H1 (cell line): Measurements from ENCODE around the gene SLCO2A1. TPM values are rescaled to one million over a fixed set of nuclear protein-coding genes. Genes with fewer than 3 reads are reported as not detected.

Source experiments
- CTCF ChIA-PET: fragments of 300-600 bp; sonication (Branson Sonifier 250); formaldehyde crosslinking; loops from one replicate; lab custom pipeline; 2021; ENCODE audit not compliant: partially characterized antibody; lab: Charles Lee
- POLR2A ChIA-PET: fragments of 300-600 bp; sonication (Branson Sonifier 250); formaldehyde crosslinking; loops from one replicate; lab custom pipeline; 2021; ENCODE audit warnings: inconsistent platforms; ENCODE audit not compliant: partially characterized antibody; lab: Charles Lee
- DNase-seq, 2 experiments: peaks; one replicate each; pipeline versions ENCODE4 v3.0.0 to v3.0.0-alpha.2; 2010 to 2022; ENCODE audit warnings: low spot score in 2 of 2, low read depth in 1 of 2, mixed read lengths in 1 of 2
- FAIRE-seq: peaks from 2 replicates; lab custom pipeline; 2011; peaks lifted over from hg19 to GRCh38; lab: Jason Lieb, UNC
- H2AFZ ChIP-seq: 2 replicates; pipeline ENCODE4 v1.8.1; 2012; ENCODE audit warnings: low read length, inconsistent platforms
- H2AK5ac ChIP-seq: 2 replicates; pipeline ENCODE4 v1.6.1; 2013; ENCODE audit warnings: low read depth, low read length
- H2BK120ac ChIP-seq: replicated peaks from 2 replicates; pipeline ENCODE3; 2013; ENCODE audit warnings: low read depth, low read length, inconsistent platforms
- H2BK12ac ChIP-seq: 2 replicates; pipeline ENCODE4 v1.6.1; 2013; ENCODE audit warnings: low read depth, low read length
- H2BK15ac ChIP-seq: 2 replicates; pipeline ENCODE4 v1.6.1; 2013; ENCODE audit warnings: low read length
- H2BK20ac ChIP-seq: 2 replicates; pipeline ENCODE4 v1.6.1; 2013; ENCODE audit warnings: low read length
- H2BK5ac ChIP-seq: 2 replicates; pipeline ENCODE4 v1.6.1; 2013; ENCODE audit warnings: low read depth, low read length
- H3K14ac ChIP-seq: 2 replicates; pipeline ENCODE4 v1.6.1; 2013; ENCODE audit warnings: inconsistent platforms; ENCODE audit not compliant: insufficient read length
- H3K18ac ChIP-seq: 2 replicates; pipeline ENCODE4 v1.6.1; 2013; ENCODE audit warnings: low read length; ENCODE audit errors: extremely low read depth
- H3K23ac ChIP-seq: 2 replicates; pipeline ENCODE4 v1.6.1; 2013; ENCODE audit warnings: inconsistent platforms; ENCODE audit not compliant: insufficient read length
- H3K23me2 ChIP-seq: 2 replicates; pipeline ENCODE4 v1.6.1; 2013; ENCODE audit warnings: low read depth, low read length
- H3K27ac ChIP-seq: 2 replicates; pipeline ENCODE4 v1.6.1; 2011; ENCODE audit warnings: low read depth, low read length, inconsistent platforms
- H3K27me3 ChIP-seq, 4 experiments: replicated peaks in 1 of 4; 1 replicate in 1 of 4; 2 replicates in 3 of 4; pipeline versions ENCODE4 v1.6.1 to v1.8.1; 2011 to 2013; ENCODE audit warnings: low read length in 3 of 4, mild to moderate bottlenecking in 3 of 4, inconsistent platforms in 2 of 4, mixed read lengths in 2 of 4, moderate library complexity in 1 of 4; ENCODE audit not compliant: control insufficient read depth in 3 of 4, insufficient read depth in 3 of 4; ENCODE audit errors: extremely low read depth in 1 of 4
- H3K36me3 ChIP-seq, 4 experiments: 2 replicates each; pipeline versions ENCODE4 v1.6.1 to v1.8.1; 2011 to 2013; ENCODE audit warnings: mild to moderate bottlenecking in 4 of 4, low read length in 3 of 4, moderate library complexity in 2 of 4, control low read depth in 1 of 4, inconsistent platforms in 1 of 4; ENCODE audit not compliant: insufficient read depth in 4 of 4, control insufficient read depth in 2 of 4
- H3K4ac ChIP-seq: replicated peaks from 2 replicates; pipeline ENCODE3; 2013; ENCODE audit warnings: low read length, low read depth, mixed read lengths, inconsistent platforms; ENCODE audit not compliant: insufficient read length
- H3K4me1 ChIP-seq, 4 experiments: replicated peaks in 1 of 4; 1 replicate in 1 of 4; 2 replicates in 3 of 4; pipeline versions ENCODE4 v1.6.1 to v1.8.1; 2011 to 2013; ENCODE audit warnings: low read length in 3 of 4, inconsistent platforms in 2 of 4, mixed read lengths in 1 of 4; ENCODE audit not compliant: insufficient read depth in 4 of 4, control insufficient read depth in 3 of 4
- H3K4me2 ChIP-seq, 2 experiments: 2 replicates each; pipeline versions ENCODE4 v1.6.1 to v1.8.1; 2011 to 2013; ENCODE audit warnings: low read depth in 2 of 2, low read length in 2 of 2, control low read depth in 1 of 2, inconsistent platforms in 1 of 2, mild to moderate bottlenecking in 1 of 2; ENCODE audit not compliant: insufficient read depth in 1 of 2
- H3K4me3 ChIP-seq, 4 experiments: fragments of 200-600, 300-600 bp in 1 of 4; sonication (generic), shearing (Covaris generic), sonication (Bioruptor Twin) in 1 of 4; 2 replicates each; pipeline versions ENCODE4 v1.5.1 to v1.8.1; 2011 to 2016; ENCODE audit warnings: low read length in 4 of 4, low read depth in 3 of 4, control low read depth in 2 of 4, inconsistent platforms in 2 of 4, mild to moderate bottlenecking in 2 of 4, mixed read lengths in 1 of 4, moderate library complexity in 1 of 4; ENCODE audit not compliant: insufficient read depth in 2 of 4; ENCODE audit errors: extremely low read depth in 1 of 4
- H3K56ac ChIP-seq: replicated peaks from 2 replicates; pipeline ENCODE3; 2013; ENCODE audit warnings: low read depth, mild to moderate bottlenecking, mixed read lengths, low read length, inconsistent platforms; ENCODE audit not compliant: insufficient read length
- H3K79me1 ChIP-seq: 2 replicates; pipeline ENCODE4 v1.6.1; 2013; ENCODE audit warnings: low read depth, low read length, control low read depth
- H3K79me2 ChIP-seq, 2 experiments: 2 replicates each; pipeline versions ENCODE4 v1.6.1 to v1.8.1; 2012 to 2013; ENCODE audit warnings: low read length in 2 of 2, mild to moderate bottlenecking in 2 of 2, inconsistent platforms in 1 of 2; ENCODE audit not compliant: insufficient read depth in 2 of 2, control insufficient read depth in 1 of 2
- H3K9ac ChIP-seq, 4 experiments: replicated peaks in 1 of 4; 1 replicate in 1 of 4; 2 replicates in 3 of 4; pipeline versions ENCODE4 v1.6.1 to v1.8.1; 2011 to 2013; ENCODE audit warnings: low read depth in 3 of 4, low read length in 3 of 4, control low read depth in 2 of 4, mild to moderate bottlenecking in 2 of 4, moderate library complexity in 2 of 4, inconsistent platforms in 1 of 4; ENCODE audit errors: extremely low read depth in 1 of 4
- H3K9me3 ChIP-seq, 2 experiments: 2 replicates each; pipeline versions ENCODE4 v1.6.1 to v1.8.1; 2012 to 2013; ENCODE audit warnings: mild to moderate bottlenecking in 2 of 2, moderate library complexity in 2 of 2, control low read depth in 1 of 2, inconsistent platforms in 1 of 2, low read depth in 1 of 2, low read length in 1 of 2, mixed read lengths in 1 of 2; ENCODE audit not compliant: insufficient read depth in 2 of 2
- H4K20me1 ChIP-seq, 2 experiments: replicated peaks in 1 of 2; 2 replicates each; pipeline versions ENCODE3 to v1.8.1; 2011 to 2013; ENCODE audit warnings: inconsistent platforms in 2 of 2, low read length in 2 of 2, mild to moderate bottlenecking in 1 of 2; ENCODE audit not compliant: insufficient read depth in 2 of 2, control insufficient read depth in 1 of 2
- H4K5ac ChIP-seq: 2 replicates; pipeline ENCODE4 v1.6.1; 2013; ENCODE audit warnings: low read length, low read depth, mixed read lengths, inconsistent platforms; ENCODE audit not compliant: insufficient read length
- H4K8ac ChIP-seq: 2 replicates; pipeline ENCODE4 v1.8.0; 2013; ENCODE audit warnings: mild to moderate bottlenecking, moderate library complexity, low read length, inconsistent platforms; ENCODE audit not compliant: insufficient read depth; ENCODE audit errors: extremely low read depth
- H4K91ac ChIP-seq: replicated peaks from 2 replicates; pipeline ENCODE3; 2013; ENCODE audit warnings: low read length, mixed read lengths, inconsistent platforms; ENCODE audit not compliant: insufficient read length
- ATF3 ChIP-seq: IDR thresholded peaks from 2 replicates; pipeline ENCODE4 v1.6.1; 2011; ENCODE audit warnings: low read depth, mild to moderate bottlenecking, low read length; ENCODE audit not compliant: insufficient read depth
- BACH1 ChIP-seq: IDR thresholded peaks from 2 replicates; pipeline ENCODE4 v1.6.1; 2012; ENCODE audit warnings: low read length, improper control_type of control experiment
- BRCA1 ChIP-seq: IDR thresholded peaks from 2 replicates; pipeline ENCODE4 v1.6.1; 2012; ENCODE audit warnings: low read depth, low read length, improper control_type of control experiment
- CBX8 ChIP-seq: fragments of 300-800, 300-1000 bp; sonication (generic); IDR thresholded peaks from 2 replicates; pipeline ENCODE4 v1.7.1; 2016; ENCODE audit warnings: low read depth, low read length, borderline replicate concordance
- CTBP2 ChIP-seq: IDR thresholded peaks from 2 replicates; pipeline ENCODE4 v1.7.0; 2011; ENCODE audit warnings: borderline replicate concordance, mild to moderate bottlenecking, moderate library complexity, mixed read lengths, low read length; ENCODE audit not compliant: insufficient read depth, insufficient read length
- EP300 ChIP-seq, 2 experiments: IDR thresholded peaks; 1 replicate in 1 of 2; 2 replicates in 1 of 2; pipeline ENCODE4 v1.6.1; 2011 to 2012; ENCODE audit warnings: low read depth in 2 of 2, low read length in 2 of 2, mild to moderate bottlenecking in 2 of 2, borderline replicate concordance in 1 of 2, inconsistent platforms in 1 of 2, moderate library complexity in 1 of 2
- KDM5A ChIP-seq: fragments of 200-600 bp; IDR thresholded peaks from 2 replicates; pipeline ENCODE4 v1.7.1; 2012; ENCODE audit warnings: mild to moderate bottlenecking, low read length, inconsistent platforms, mixed read lengths
- MAFK ChIP-seq: IDR thresholded peaks from 2 replicates; pipeline ENCODE4 v1.6.1; 2012; ENCODE audit warnings: low read depth, mild to moderate bottlenecking, improper control_type of control experiment, low read length
- NANOG ChIP-seq: IDR thresholded peaks from 2 replicates; pipeline ENCODE4 v1.6.1; 2011; ENCODE audit warnings: low read length, low read depth, mild to moderate bottlenecking, inconsistent platforms; ENCODE audit not compliant: insufficient read depth, poor library complexity, severe bottlenecking
- PHF8 ChIP-seq: fragments of 200-600 bp; sonication (generic); conservative IDR thresholded peaks from 2 replicates; pipeline ENCODE4 v1.7.1; 2012; ENCODE audit warnings: low read depth, mild to moderate bottlenecking, inconsistent platforms, low read length, moderate library complexity
- POU5F1 ChIP-seq: IDR thresholded peaks from 2 replicates; pipeline ENCODE4 v1.6.1; 2011; ENCODE audit warnings: low read depth, mild to moderate bottlenecking, low read length, moderate library complexity
- RAD21 ChIP-seq, 2 experiments: IDR thresholded peaks in 1 of 2; conservative IDR thresholded peaks in 1 of 2; 2 replicates each; pipeline ENCODE4 v1.6.1; 2011; ENCODE audit warnings: low read depth in 2 of 2, low read length in 2 of 2, improper control_type of control experiment in 1 of 2, inconsistent platforms in 1 of 2, mild to moderate bottlenecking in 1 of 2, moderate library complexity in 1 of 2
- SP2 ChIP-seq: IDR thresholded peaks from 2 replicates; pipeline ENCODE4 v1.6.1; 2012; ENCODE audit warnings: mild to moderate bottlenecking, low read length, inconsistent platforms
- WGBS, 2 experiments: shearing (Covaris generic) in 1 of 2; methylation state at CpG; one replicate each; pipeline versions ENCODE4 v1.1.6 to v1.1.7; 2013 to 2015; ENCODE audit warnings: low lambda C conversion rate in 2 of 2, mixed read lengths in 2 of 2, inconsistent platforms in 1 of 2, low coverage in 1 of 2, missing lambda C conversion rate in 1 of 2; ENCODE audit not compliant: insufficient replicate concordance in 2 of 2, insufficient coverage in 1 of 2, insufficient read length in 1 of 2; ENCODE audit errors: extremely low coverage in 1 of 2, missing lambda C conversion rate in 1 of 2; 5-methylcytosine and 5-hydroxymethylcytosine counted together
- polyA plus RNA-seq, 7 experiments: library from polyadenylated mRNA; depleted of rRNA in 3 of 7; stranded (reverse) in 5 of 7; unstranded in 2 of 7; fragments of >200 nt in 5 of 7; fragments of 200-250 nt in 2 of 7; gene quantifications; 1 replicate in 5 of 7; 2 replicates in 1 of 7; 4 replicates in 1 of 7; pipeline versions ENCODE4 v1.2.1 to v1.2.3, GENCODE V29; 2011 to 2013; ENCODE audit warnings: missing spikeins in 2 of 7, mixed read lengths in 2 of 7
- total RNA-seq: library from RNA; stranded (reverse); fragmentation: NEBNext Ultra II Directional; extraction: Animal tissue kit (Norgen Biotek cat#: 25700); gene quantifications from 2 replicates; pipeline ENCODE4 v1.2.1, GENCODE V29; 2021

The SLCO2A1 gene
- total and polyA plus RNA-seq, 2 of the 8 experiments (the other 6 are each of a cell fraction or from before 2014, with no cell fraction given), result 1.1 to 2.3 TPM

GRCh38 chr3:134001251-134001650 is 28.5 kb downstream of the SLCO2A1 start:
- no peak overlapping the region for H3K9ac ChIP-seq
- no peak overlapping the region for H4K5ac ChIP-seq
- H2BK12ac ChIP-seq, result no peak overlapping the region
- no peak overlapping the region for H3K4ac ChIP-seq
- no peak overlapping the region for H3K4me3 ChIP-seq
- no peaks in the 10 kb centered on the region; a peak in 1 of 4 replicates for H3K9me3 ChIP-seq
- H3K18ac ChIP-seq, result no peak overlapping the region
- H3K4me2 ChIP-seq, result no peak overlapping the region
- H3K23ac ChIP-seq, result no peak overlapping the region
- 81% methylated on average over 5 of the region's 5 CpGs; no CpG with 5 or more reads in 1 of the 2 experiments for WGBS, 2 experiments
- no peaks in the 10 kb centered on the region for H3K36me3 ChIP-seq
- H2BK120ac ChIP-seq, result no peak overlapping the region
- peaks cover 0 to 3% (median 1%) of the 10 kb centered on the region in 4 experiments; a peak in 3 of 7 replicates for H3K4me1 ChIP-seq
- H2AFZ ChIP-seq, result no peak overlapping the region
- no peak overlapping the region for H3K56ac ChIP-seq
- H3K79me2 ChIP-seq, result no peaks in the 10 kb centered on the region
- H4K8ac ChIP-seq, result no peak overlapping the region
- no peak overlapping the region for H3K27ac ChIP-seq
- H3K14ac ChIP-seq, result no peak overlapping the region
- DNase-seq, result no peak
- POLR2A ChIA-PET, result no interaction called here
- no peak for FAIRE-seq
- no peaks in the 10 kb centered on the region for H3K79me1 ChIP-seq
- H2BK5ac ChIP-seq, result no peak overlapping the region
- H3K27me3 ChIP-seq, result peaks cover 0 to 5% (median 0%) of the 10 kb centered on the region in 4 experiments; a peak in 2 of 7 replicates
- H4K20me1 ChIP-seq, result no peaks in the 10 kb centered on the region
- H2BK15ac ChIP-seq, result no peak overlapping the region
- no peak overlapping the region for H4K91ac ChIP-seq
- CTCF ChIA-PET, result no interaction called here
- no peak overlapping the region for H2AK5ac ChIP-seq
- no peaks in the 10 kb centered on the region for H3K23me2 ChIP-seq
- H2BK20ac ChIP-seq, result no peak overlapping the region
- no peak for TF ChIP-seq MAFK
- no peak for TF ChIP-seq EP300 (IDR thresholded peaks at IDR 0.05; ENCODE audit: borderline replicate concordance in 1 of 2, low read depth in 2 of 2, low read length in 2 of 2)
- no peak for TF ChIP-seq CBX8
- no peak for TF ChIP-seq ATF3
- TF ChIP-seq SP2, result no peak
- no peak for TF ChIP-seq BACH1
- no peak for TF ChIP-seq PHF8
- no peak for TF ChIP-seq RAD21 (IDR thresholded peaks at IDR 0.05 in 1 of 2, conservative IDR thresholded peaks at IDR 0.05 in 1 of 2; ENCODE audit: low read depth in 2 of 2, low read length in 2 of 2)
- no peak for TF ChIP-seq NANOG
- TF ChIP-seq KDM5A, result no peak
- TF ChIP-seq CTBP2, result no peak
- TF ChIP-seq BRCA1, result no peak
- no peak for TF ChIP-seq POU5F1
